ENCODE results near the gene NAAA. TPM values are rescaled to one million over a fixed set of nuclear protein-coding genes. Genes with fewer than 3 reads are reported as not detected.
A peak's percentile ranks its signal among the peaks of the same experiment; 100 is the strongest.

The NAAA gene
- total RNA-seq, 1 experiment from 2014 or later: 17.0 TPM

- DNase-seq (ENCODE audit: low read depth, low spot score) (no peak), ATAC-seq (no peak)
- TF ChIP-seq SP1 (IDR thresholded peaks at IDR 0.05; ENCODE audit: low read depth) (no peak), SRF (IDR thresholded peaks at IDR 0.05; ENCODE audit: low read depth) (no peak), ZNF274 (IDR thresholded peaks at IDR 0.05; ENCODE audit: low read depth, low read length) (no peak), ATF3 (IDR thresholded peaks at IDR 0.05) (no peak), RAD21 (IDR thresholded peaks at IDR 0.05; ENCODE audit: low read depth) (no peak), JUND (IDR thresholded peaks at IDR 0.05) (no peak), CBX3 (IDR thresholded peaks at IDR 0.05; ENCODE audit: low read depth) (no peak), CEBPB (IDR thresholded peaks at IDR 0.05; ENCODE audit: low read depth) (no peak), MAX (IDR thresholded peaks at IDR 0.05) (no peak), CTCF (IDR thresholded peaks at IDR 0.05 in 2 of 3, conservative IDR thresholded peaks at IDR 0.05 in 1 of 3; ENCODE audit: borderline replicate concordance in 1 of 3, insufficient read depth in 1 of 3, low read depth in 2 of 3, low read length in 2 of 3) (no peak), ELF1 (IDR thresholded peaks at IDR 0.05; ENCODE audit: borderline replicate concordance, low read depth) (no peak), REST (IDR thresholded peaks at IDR 0.05; ENCODE audit: low read depth) (no peak), EGR1 (IDR thresholded peaks at IDR 0.05; ENCODE audit: low read depth) (no peak), POLR2A (IDR thresholded peaks at IDR 0.05; ENCODE audit: borderline replicate concordance, extremely low read depth, insufficient read depth, insufficient read length) (no peak), EZH2 (IDR thresholded peaks at IDR 0.05) (no peak)
- POLR2A ChIA-PET: interaction anchor here (0.5 to 1.3 kb wide), 3 partner anchors 69 to 1341 kb away, joined by 3 read pairs; no protein-coding TSS in a partner anchor
- Histone ChIP-seq H3K79me2 (ENCODE audit: insufficient read depth, low read length) (peaks cover 58% of the 10 kb centered on the region), H3K9me3 (ENCODE audit: control insufficient read depth in 1 of 2, insufficient read depth in 1 of 2, low read depth in 1 of 2, low read length in 2 of 2) (no peaks in the 10 kb centered on the region), H2AFZ (ENCODE audit: low read depth, low read length, poor library complexity, severe bottlenecking) (no peak overlapping the region), H3K36me3 (ENCODE audit: control insufficient read depth in 1 of 2, insufficient read depth in 2 of 2, low read length in 2 of 2) (no peaks in the 10 kb centered on the region), H3K4me2 (ENCODE audit: low read length) (peak overlapping the region; percentile 83), H3K27me3 (ENCODE audit: insufficient read depth, low read length) (no peaks in the 10 kb centered on the region), H4K20me1 (ENCODE audit: insufficient read depth) (peaks cover 5% of the 10 kb centered on the region; the same call in 1 of the 2 replicates), H3K9ac (ENCODE audit: low read length) (peak overlapping the region; percentile 83), H3K9me2 (ENCODE audit: insufficient read depth) (no peaks in the 10 kb centered on the region), H3K4me3 (replicated peaks in 1 of 2; ENCODE audit: low read depth in 1 of 2, low read length in 2 of 2) (peak overlapping the region; percentile 84 to 91), H3K27ac (ENCODE audit: low read depth, low read length) (peak overlapping the region; percentile 25), H3K4me1 (ENCODE audit: control insufficient read depth in 1 of 2, insufficient read depth in 2 of 2, low read length in 2 of 2) (peaks cover 7 to 17% of the 10 kb centered on the region in 2 experiments; a peak in 3 of 4 replicates)
- no TSS peak for BruUV-seq (replicated peaks)
- intact Hi-C loops (cut with micrococcal nuclease): loop anchor here (2.0 to 10.0 kb wide), 3 partner anchors 49 to 515 kb away; partner anchors contain the start of genes NAAA and NUP54
- RAD21 ChIA-PET (ENCODE audit: low non-redundant PET in 1 of 2, low total read pairs in 2 of 2, uncharacterized antibody in 2 of 2, unreplicated experiment in 2 of 2): interaction anchor here in 1 of 2 experiments (0.7 kb wide), 1 partner anchor 50 kb away, joined by 3 read pairs; no protein-coding TSS in a partner anchor
- CTCF ChIA-PET: no interaction called here
These were observed 49.2 kb upstream of the NAAA start for GRCh38 chr4:75989846-75990528.

Data from HCT116 (cell line).